Mesenchymal stem cell (in vitro differentiated cells and primary cell): ENCODE data around the gene CERK.

Experiments
- DNase-seq: peaks from one replicate; pipeline ENCODE4 v3.0.0-alpha.2; 2013
- H2AFZ ChIP-seq: one replicate; pipeline ENCODE4 v1.6.1; 2013; ENCODE audit warnings: low read depth, mild to moderate bottlenecking, control low read depth, inconsistent platforms, low read length, moderate library complexity
- H2AK5ac ChIP-seq: 2 replicates; pipeline ENCODE4 v1.6.1; 2013; ENCODE audit warnings: low read length, moderate library complexity, mild to moderate bottlenecking, inconsistent platforms; ENCODE audit not compliant: severe bottlenecking
- H2BK120ac ChIP-seq: one replicate; pipeline ENCODE4 v1.6.1; 2013; ENCODE audit warnings: low read depth, mild to moderate bottlenecking, inconsistent platforms, low read length, moderate library complexity
- H2BK12ac ChIP-seq, 2 experiments: one replicate each; pipeline ENCODE4 v1.6.1; 2013; ENCODE audit warnings: inconsistent platforms in 2 of 2, low read length in 2 of 2, mild to moderate bottlenecking in 2 of 2, moderate library complexity in 2 of 2, control low read depth in 1 of 2
- H2BK15ac ChIP-seq: one replicate; pipeline ENCODE4 v1.6.1; 2013; ENCODE audit warnings: mild to moderate bottlenecking, low read depth, inconsistent platforms; ENCODE audit not compliant: poor library complexity, severe bottlenecking
- H2BK5ac ChIP-seq: 2 replicates; pipeline ENCODE4 v1.6.1; 2013; ENCODE audit warnings: low read depth, mild to moderate bottlenecking, low read length, control low read depth, inconsistent platforms; ENCODE audit not compliant: poor library complexity, severe bottlenecking
- H3K14ac ChIP-seq, 2 experiments: one replicate each; pipeline ENCODE4 v1.6.1; 2013; ENCODE audit warnings: inconsistent platforms in 2 of 2, low read length in 2 of 2, control low read depth in 1 of 2, mild to moderate bottlenecking in 1 of 2, moderate library complexity in 1 of 2
- H3K18ac ChIP-seq, 2 experiments: one replicate each; pipeline ENCODE4 v1.6.1; 2013; ENCODE audit warnings: inconsistent platforms in 2 of 2, low read length in 2 of 2, control low read depth in 1 of 2, low read depth in 1 of 2, mild to moderate bottlenecking in 1 of 2
- H3K23ac ChIP-seq, 2 experiments: one replicate each; pipeline ENCODE4 v1.6.1; 2013; ENCODE audit warnings: inconsistent platforms in 2 of 2, low read length in 2 of 2, mild to moderate bottlenecking in 2 of 2, moderate library complexity in 2 of 2, control low read depth in 1 of 2
- H3K27ac ChIP-seq: 2 replicates; pipeline ENCODE4 v1.5.1; 2013; ENCODE audit warnings: mild to moderate bottlenecking, moderate library complexity, low read length, control low read depth, inconsistent platforms; ENCODE audit not compliant: poor library complexity, severe bottlenecking
- H3K27me3 ChIP-seq, 2 experiments: 2 replicates each; pipeline versions ENCODE4 v1.6.1 to v1.7.0; 2013; ENCODE audit warnings: low read length in 2 of 2, mild to moderate bottlenecking in 2 of 2, moderate library complexity in 2 of 2, control low read depth in 1 of 2, inconsistent platforms in 1 of 2; ENCODE audit not compliant: control insufficient read depth in 1 of 2, insufficient read depth in 1 of 2
- H3K36me3 ChIP-seq, 2 experiments: 2 replicates each; pipeline versions ENCODE4 v1.6.1 to v1.7.0; 2013; ENCODE audit warnings: low read length in 2 of 2, control low read depth in 1 of 2, inconsistent platforms in 1 of 2, low read depth in 1 of 2, mild to moderate bottlenecking in 1 of 2; ENCODE audit not compliant: insufficient read depth in 2 of 2, control insufficient read depth in 1 of 2
- H3K4ac ChIP-seq, 2 experiments: one replicate each; pipeline ENCODE4 v1.6.1; 2013; ENCODE audit warnings: inconsistent platforms in 2 of 2, low read length in 2 of 2, mild to moderate bottlenecking in 2 of 2, moderate library complexity in 2 of 2, control low read depth in 1 of 2, low read depth in 1 of 2
- H3K4me1 ChIP-seq: 2 replicates; pipeline ENCODE4 v1.6.1; 2013; ENCODE audit warnings: low read depth, low read length, control low read depth; ENCODE audit not compliant: control insufficient read depth, insufficient read depth
- H3K4me2 ChIP-seq: 2 replicates; pipeline ENCODE4 v1.6.1; 2013; ENCODE audit warnings: low read length, mild to moderate bottlenecking, inconsistent platforms; ENCODE audit not compliant: poor library complexity, severe bottlenecking
- H3K4me3 ChIP-seq, 2 experiments: 2 replicates each; pipeline versions ENCODE4 v1.5.1 to v1.7.0; 2013; ENCODE audit warnings: low read length in 2 of 2, mild to moderate bottlenecking in 2 of 2, control low read depth in 1 of 2, low read depth in 1 of 2; ENCODE audit not compliant: insufficient read depth in 1 of 2
- H3K79me1 ChIP-seq: replicated peaks from 2 replicates; pipeline ENCODE4 v1.6.1; 2013; ENCODE audit warnings: mild to moderate bottlenecking, control low read depth, low read length, inconsistent platforms; ENCODE audit not compliant: poor library complexity, severe bottlenecking
- H3K9ac ChIP-seq: 2 replicates; pipeline ENCODE4 v1.7.0; 2013; ENCODE audit warnings: mild to moderate bottlenecking, low read length, moderate library complexity
- H3K9me3 ChIP-seq: 2 replicates; pipeline ENCODE4 v1.7.0; 2013; ENCODE audit warnings: mild to moderate bottlenecking, low read length; ENCODE audit not compliant: control insufficient read depth
- H4K8ac ChIP-seq: one replicate; pipeline ENCODE4 v1.6.1; 2013; ENCODE audit warnings: inconsistent platforms, mild to moderate bottlenecking, low read length, moderate library complexity
- H4K91ac ChIP-seq: one replicate; pipeline ENCODE4 v1.6.1; 2013; ENCODE audit warnings: mild to moderate bottlenecking, low read length, inconsistent platforms
- WGBS: methylation state at CpG from one replicate; pipeline ENCODE4 v1.1.7; 2013; ENCODE audit warnings: mixed read lengths; 5-methylcytosine and 5-hydroxymethylcytosine counted together

CERK gene

DNA sequence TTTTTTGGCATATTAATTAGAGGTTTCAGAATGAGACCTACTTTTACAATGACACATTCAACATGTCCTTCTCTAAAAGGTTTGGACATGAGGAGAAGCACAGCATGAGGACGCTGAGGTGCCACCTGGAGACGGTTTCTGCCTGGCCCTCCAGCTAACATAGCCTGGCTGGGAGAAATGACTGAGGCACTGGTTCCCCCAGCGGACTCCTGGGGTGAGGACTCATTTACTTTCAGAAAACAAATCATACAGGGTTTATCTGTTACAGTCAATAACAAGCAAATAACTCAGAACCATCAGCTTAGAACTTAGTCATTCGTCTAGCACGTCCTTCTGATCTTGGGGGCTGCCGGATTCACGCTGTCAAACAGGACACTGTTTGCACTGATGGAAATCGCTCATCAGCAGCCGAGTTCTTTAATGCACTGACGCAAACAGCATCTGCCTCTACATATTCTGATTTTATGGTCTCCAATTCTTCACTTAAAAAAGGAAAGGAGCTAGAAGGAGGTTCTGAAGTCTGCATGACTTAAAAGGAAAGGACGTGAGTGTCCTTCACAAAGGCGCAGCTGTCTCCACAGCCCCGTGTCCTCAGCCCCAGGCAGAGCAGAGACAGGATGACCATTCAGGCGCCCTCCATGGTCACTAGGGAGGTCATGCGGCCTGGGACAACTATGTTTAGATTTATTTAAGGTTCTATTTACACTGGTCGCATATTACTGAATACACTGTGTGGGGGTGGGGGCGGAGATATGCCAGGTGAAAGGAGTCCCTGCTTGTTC lies 44.2 kb downstream of the CERK start:
- WGBS = 88% methylated on average over 15 of the region's 17 CpGs
- DNase-seq = no peak
- Histone ChIP-seq H3K9me3 (no peaks in the 10 kb centered on the region), H2AK5ac (no peak overlapping the region), H3K4me2 (no peak overlapping the region), H3K27ac (no peak overlapping the region), H4K91ac (no peak overlapping the region), H2BK120ac (no peak overlapping the region), H3K79me1 (peaks cover 12% of the 10 kb centered on the region), H3K14ac (no peak overlapping the region), H2AFZ (no peak overlapping the region), H3K27me3 (no peaks in the 10 kb centered on the region), H2BK12ac (no peak overlapping the region), H3K9ac (no peak overlapping the region), H4K8ac (no peak overlapping the region), H3K4me3 (no peak overlapping the region), H2BK15ac (no peak overlapping the region), H3K23ac (no peak overlapping the region), H3K18ac (no peak overlapping the region), H3K36me3 (peaks cover 81 to 88% of the 10 kb centered on the region in 2 experiments), H3K4ac (no peak overlapping the region), H2BK5ac (no peak overlapping the region), H3K4me1 (no peaks in the 10 kb centered on the region)

DNA sequence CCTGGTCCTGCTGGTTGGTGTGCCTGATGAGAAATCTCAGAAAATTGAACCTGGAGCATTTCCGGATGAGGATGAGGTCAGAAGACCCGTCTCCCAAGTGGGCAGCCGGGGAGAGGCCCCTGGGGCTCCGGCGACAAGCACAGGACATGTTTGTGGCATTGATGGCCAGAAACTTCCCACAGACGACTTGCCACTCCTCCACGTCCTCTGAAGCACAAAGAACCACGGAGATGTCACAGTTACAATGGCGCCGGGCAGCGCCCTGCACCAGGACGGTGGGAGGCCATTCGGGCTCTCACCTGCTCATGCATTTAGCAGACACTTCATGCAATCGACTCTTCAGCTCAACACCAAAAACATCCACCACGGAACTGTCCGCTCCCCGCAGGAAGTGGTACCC lies 46.5 kb downstream of the CERK start:
- H4K8ac ChIP-seq = no peak overlapping the region
- H3K36me3 ChIP-seq = peaks cover 81 to 83% of the 10 kb centered on the region in 2 experiments
- no peaks in the 10 kb centered on the region for H3K4me1 ChIP-seq
- 95% methylated on average over 17 of the region's 17 CpGs for whole genome bisulfite sequencing
- H2BK120ac ChIP-seq = no peak overlapping the region
- no peak overlapping the region for H3K18ac ChIP-seq
- H2AK5ac ChIP-seq = no peak overlapping the region
- no peaks in the 10 kb centered on the region for H3K27me3 ChIP-seq
- H3K14ac ChIP-seq = no peak overlapping the region
- no peak overlapping the region for H4K91ac ChIP-seq
- H2BK12ac ChIP-seq = peak overlapping the region in 1 of 2 experiments; percentile 23
- no peak for DNase-seq
- H3K4ac ChIP-seq = no peak overlapping the region
- no peak overlapping the region for H2AFZ ChIP-seq
- no peak overlapping the region for H3K23ac ChIP-seq
- H3K4me2 ChIP-seq = no peak overlapping the region
- H2BK15ac ChIP-seq = no peak overlapping the region
- no peak overlapping the region for H2BK5ac ChIP-seq
- no peaks in the 10 kb centered on the region for H3K9me3 ChIP-seq
- no peak overlapping the region for H3K9ac ChIP-seq
- no peak overlapping the region for H3K27ac ChIP-seq
- peaks cover 18% of the 10 kb centered on the region for H3K79me1 ChIP-seq
- H3K4me3 ChIP-seq = no peak overlapping the region

DNA sequence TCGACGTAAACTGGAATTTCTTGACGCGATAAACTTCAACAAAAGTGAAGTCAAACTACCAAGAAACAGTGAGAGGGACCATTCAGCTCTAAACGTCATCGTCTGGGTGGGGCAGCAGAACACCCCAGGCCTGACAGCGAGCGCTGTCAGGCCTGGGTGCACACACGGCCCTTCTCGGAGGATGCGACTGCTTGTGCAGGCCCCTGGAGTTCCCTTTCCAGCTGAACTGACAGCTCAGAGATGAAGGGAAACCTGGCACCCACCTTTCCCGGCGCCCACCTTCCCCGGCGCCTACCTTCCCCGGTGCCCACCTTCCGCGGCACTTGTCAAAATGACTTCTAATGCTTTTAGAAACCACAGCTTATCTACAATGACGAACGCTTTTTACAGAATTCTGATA lies 47.9 kb downstream of the CERK start:
- no peak overlapping the region for H2BK15ac ChIP-seq
- no peak overlapping the region for H3K4me2 ChIP-seq
- H3K23ac ChIP-seq = no peak overlapping the region
- H3K36me3 ChIP-seq = peaks cover 80 to 83% of the 10 kb centered on the region in 2 experiments
- no peak overlapping the region for H2BK12ac ChIP-seq
- no peak overlapping the region for H3K18ac ChIP-seq
- no peak overlapping the region for H4K8ac ChIP-seq
- no peak overlapping the region for H3K27ac ChIP-seq
- no peaks in the 10 kb centered on the region for H3K9me3 ChIP-seq
- H2BK5ac ChIP-seq = no peak overlapping the region
- H3K79me1 ChIP-seq = peaks cover 17% of the 10 kb centered on the region
- no peak overlapping the region for H2AFZ ChIP-seq
- H4K91ac ChIP-seq = no peak overlapping the region
- H3K4me1 ChIP-seq = peaks cover 1% of the 10 kb centered on the region
- H3K27me3 ChIP-seq = no peaks in the 10 kb centered on the region
- H3K14ac ChIP-seq = no peak overlapping the region
- no peak overlapping the region for H3K4ac ChIP-seq
- DNase-seq = no peak
- WGBS = 96% methylated on average over 16 of the region's 20 CpGs
- H2AK5ac ChIP-seq = no peak overlapping the region
- no peak overlapping the region for H3K4me3 ChIP-seq
- H3K9ac ChIP-seq = no peak overlapping the region
- no peak overlapping the region for H2BK120ac ChIP-seq

DNA sequence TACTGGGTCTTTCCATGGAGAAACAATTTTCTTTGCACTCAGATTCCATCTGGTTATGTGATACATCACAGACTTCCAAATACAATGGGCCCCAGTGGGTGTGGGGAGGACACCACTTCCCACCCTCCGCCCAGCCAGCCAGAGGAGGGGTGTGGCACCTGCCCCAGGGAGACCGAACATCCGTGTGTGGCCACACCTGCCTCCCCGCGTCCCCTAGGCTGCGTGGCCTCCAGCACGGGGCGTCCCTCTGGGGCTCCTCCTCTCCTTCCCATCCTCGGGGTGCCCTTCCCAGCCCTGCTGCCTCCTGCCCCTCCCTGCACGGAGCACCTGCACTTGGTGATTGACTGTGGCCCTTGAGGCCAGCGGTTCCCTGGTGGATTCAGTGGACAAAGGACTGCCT lies 49.1 kb downstream of the CERK start:
- peaks cover 1% of the 10 kb centered on the region for H3K4me1 ChIP-seq
- H2BK5ac ChIP-seq = no peak overlapping the region
- no peaks in the 10 kb centered on the region for H3K9me3 ChIP-seq
- no peak overlapping the region for H3K4me3 ChIP-seq
- H2BK15ac ChIP-seq = no peak overlapping the region
- DNase-seq = no peak
- no peak overlapping the region for H2AFZ ChIP-seq
- no peak overlapping the region for H3K23ac ChIP-seq
- H3K27me3 ChIP-seq = no peaks in the 10 kb centered on the region
- no peak overlapping the region for H3K18ac ChIP-seq
- no peak overlapping the region for H3K14ac ChIP-seq
- H3K4me2 ChIP-seq = no peak overlapping the region
- H3K9ac ChIP-seq = no peak overlapping the region
- no peak overlapping the region for H4K8ac ChIP-seq
- peaks cover 70 to 79% of the 10 kb centered on the region in 2 experiments for H3K36me3 ChIP-seq
- no peak overlapping the region for H3K4ac ChIP-seq
- no peak overlapping the region for H2BK12ac ChIP-seq
- no peak overlapping the region for H2AK5ac ChIP-seq
- peaks cover 17% of the 10 kb centered on the region for H3K79me1 ChIP-seq
- H4K91ac ChIP-seq = no peak overlapping the region
- H3K27ac ChIP-seq = no peak overlapping the region
- 96% methylated on average over 9 of the region's 11 CpGs for WGBS
- H2BK120ac ChIP-seq = no peak overlapping the region
